ENCODE measurements around the gene MOB1A. TPM values are rescaled to one million over a fixed set of nuclear protein-coding genes. Genes with fewer than 3 reads are reported as not detected.
A peak's percentile ranks its signal among the peaks of the same experiment; 100 is the strongest.

The MOB1A gene
- total and polyA plus RNA-seq, 3 experiments from 2014 or later: 161 to 185 (median 177) TPM

GRCh38 chr2:74147727-74148456 lies 30.8 kb downstream of the MOB1A start, which contains the start of gene BOLA3:
Gene BOLA3 (minus strand): TSS chr2:74147912. CDS start chr2:74147874, 38 bp downstream.
- Histone ChIP-seq H3K27ac (ENCODE audit: low read depth, low read length) (peak within 1 kb of the TSS; percentile 55), H3K9me3 (ENCODE audit: low read length) (no peaks in the 10 kb centered on the region), H3K4me1 (ENCODE audit: insufficient read depth, low read length) (peaks cover 12% of the 10 kb centered on the region), H3K36me3 (ENCODE audit: insufficient read depth, low read length) (peaks cover 7% of the 10 kb centered on the region), H3K27me3 (ENCODE audit: insufficient read depth, low read length, poor library complexity, severe bottlenecking) (no peaks in the 10 kb centered on the region), H3K4me3 (ENCODE audit: low read length) (peak within 1 kb of the TSS; percentile 82)
- no peaks in the 10 kb centered on the region for H3K27me3 Mint-ChIP-seq
- H3K36me3 Mint-ChIP-seq: peaks cover 0 to 29% (median 2%) of the 10 kb centered on the region in 3 donors
- ChIA-PET POLR2A (interaction anchor here (1.1 to 2.1 kb wide), 2 partner anchors 27 to 30 kb away, joined by 7 to 10 read pairs; partner anchors contain the start of gene MOB1A), CTCF (interaction anchor here (0.9 to 3.6 kb wide), 25 partner anchors 7 to 326 kb away, joined by 3 to 18 read pairs (median 5); partner anchors contain the start of genes MOB1A, MTHFD2 and STAMBP)
- no peak within 1 kb of the TSS for H3K4me3 Mint-ChIP-seq
- peak; percentile 73 to 82 (median 78) for DNase-seq
- H3K9me3 Mint-ChIP-seq: no peaks in the 10 kb centered on the region
- H3K27ac Mint-ChIP-seq: peak within 1 kb of the TSS in 1 of 8 donors; percentile 26
- H3K4me1 Mint-ChIP-seq: peaks cover 5 to 9% (median 6%) of the 10 kb centered on the region in 3 donors

GRCh38 chr2:74146929-74147726 lies 31.6 kb downstream of the MOB1A start:
- Histone ChIP-seq H3K27me3 (ENCODE audit: insufficient read depth, low read length, poor library complexity, severe bottlenecking) (no peaks in the 10 kb centered on the region), H3K36me3 (ENCODE audit: insufficient read depth, low read length) (peaks cover 7% of the 10 kb centered on the region), H3K4me1 (ENCODE audit: insufficient read depth, low read length) (peaks cover 12% of the 10 kb centered on the region), H3K9me3 (ENCODE audit: low read length) (no peaks in the 10 kb centered on the region), H3K27ac (ENCODE audit: low read depth, low read length) (peak overlapping the region; percentile 55), H3K4me3 (ENCODE audit: low read length) (peak overlapping the region; percentile 82)
- H3K4me1 Mint-ChIP-seq: peaks cover 5 to 9% (median 9%) of the 10 kb centered on the region in 3 donors
- CTCF ChIA-PET: interaction anchor here (0.9 to 3.6 kb wide), 21 partner anchors 8 to 411 kb away, joined by 3 to 18 read pairs (median 5); partner anchors contain the start of genes MOB1A, MTHFD2, STAMBP and TPRKB
- H3K4me3 Mint-ChIP-seq: no peak overlapping the region
- peaks cover 0 to 32% (median 4%) of the 10 kb centered on the region in 3 donors for H3K36me3 Mint-ChIP-seq
- no peak overlapping the region for H3K27ac Mint-ChIP-seq
- no peak for DNase-seq
- no peaks in the 10 kb centered on the region for H3K9me3 Mint-ChIP-seq
- H3K27me3 Mint-ChIP-seq: no peaks in the 10 kb centered on the region
- POLR2A ChIA-PET: interaction anchor here (0.6 to 2.1 kb wide), 3 partner anchors 27 to 64 kb away, joined by 4 to 10 read pairs (median 7); partner anchors contain the start of gene MOB1A

- H3K4me3 ChIP-seq (ENCODE audit: low read length): no peak overlapping the region
- Mint-ChIP-seq H3K36me3 (peaks cover 0 to 42% (median 13%) of the 10 kb centered on the region in 3 donors), H3K4me1 (peaks cover 5 to 9% (median 7%) of the 10 kb centered on the region in 3 donors), H3K9me3 (no peaks in the 10 kb centered on the region), H3K4me3 (peak overlapping the region in 1 of 7 donors; percentile 24), H3K27me3 (no peaks in the 10 kb centered on the region), H3K27ac (peak overlapping the region in 2 of 8 donors; percentile 10 to 23)
- DNase-seq: no peak
- no peaks in the 10 kb centered on the region for H3K9me3 ChIP-seq (ENCODE audit: low read length)
- peaks cover 7% of the 10 kb centered on the region for H3K36me3 ChIP-seq (ENCODE audit: insufficient read depth, low read length)
- CTCF ChIA-PET: interaction anchor here (1.7 kb wide), 1 partner anchor 22 kb away, joined by 4 read pairs; no protein-coding TSS in a partner anchor
- H3K27ac ChIP-seq (ENCODE audit: low read depth, low read length): no peak overlapping the region
- no peaks in the 10 kb centered on the region for H3K27me3 ChIP-seq (ENCODE audit: insufficient read depth, low read length, poor library complexity, severe bottlenecking)
- POLR2A ChIA-PET: interaction anchor here (0.6 kb wide), 1 partner anchor 37 kb away, joined by 5 read pairs; no protein-coding TSS in a partner anchor
- peaks cover 12% of the 10 kb centered on the region for H3K4me1 ChIP-seq (ENCODE audit: insufficient read depth, low read length)
Measured at GRCh38 chr2:74142340-74142739, 36.3 kb downstream of the MOB1A start.

GRCh38 chr2:74138600-74139323 lies 39.9 kb downstream of the MOB1A start:
- H3K4me1 Mint-ChIP-seq: peaks cover 0 to 3% (median 0%) of the 10 kb centered on the region in 3 donors
- CTCF ChIA-PET: interaction anchor here (1.4 kb wide), 1 partner anchor 315 kb away, joined by 3 read pairs; no protein-coding TSS in a partner anchor
- no peak overlapping the region for H3K27ac ChIP-seq (ENCODE audit: low read depth, low read length)
- no peaks in the 10 kb centered on the region for H3K9me3 Mint-ChIP-seq
- H3K4me3 Mint-ChIP-seq: no peak overlapping the region
- no peaks in the 10 kb centered on the region for H3K9me3 ChIP-seq (ENCODE audit: low read length)
- H3K27me3 Mint-ChIP-seq: no peaks in the 10 kb centered on the region
- POLR2A ChIA-PET: no interaction called here
- H3K27ac Mint-ChIP-seq: peak overlapping the region in 1 of 8 donors; percentile 52
- no peaks in the 10 kb centered on the region for H3K27me3 ChIP-seq (ENCODE audit: insufficient read depth, low read length, poor library complexity, severe bottlenecking)
- DNase-seq: no peak
- H3K36me3 ChIP-seq (ENCODE audit: insufficient read depth, low read length): no peaks in the 10 kb centered on the region
- H3K36me3 Mint-ChIP-seq: peaks cover 6 to 59% (median 17%) of the 10 kb centered on the region in 3 donors
- no peak overlapping the region for H3K4me3 ChIP-seq (ENCODE audit: low read length)
- H3K4me1 ChIP-seq (ENCODE audit: insufficient read depth, low read length): no peaks in the 10 kb centered on the region

GRCh38 chr2:74137651-74138599 lies 40.8 kb downstream of the MOB1A start:
- no peak for DNase-seq
- H3K9me3 Mint-ChIP-seq: no peaks in the 10 kb centered on the region
- Histone ChIP-seq H3K27me3 (ENCODE audit: insufficient read depth, low read length, poor library complexity, severe bottlenecking) (no peaks in the 10 kb centered on the region), H3K4me3 (ENCODE audit: low read length) (no peak overlapping the region), H3K36me3 (ENCODE audit: insufficient read depth, low read length) (no peaks in the 10 kb centered on the region), H3K9me3 (ENCODE audit: low read length) (no peaks in the 10 kb centered on the region), H3K4me1 (ENCODE audit: insufficient read depth, low read length) (no peaks in the 10 kb centered on the region), H3K27ac (ENCODE audit: low read depth, low read length) (no peak overlapping the region)
- H3K27me3 Mint-ChIP-seq: no peaks in the 10 kb centered on the region
- peaks cover 0 to 3% (median 0%) of the 10 kb centered on the region in 3 donors for H3K4me1 Mint-ChIP-seq
- H3K4me3 Mint-ChIP-seq: no peak overlapping the region
- peaks cover 6 to 61% (median 22%) of the 10 kb centered on the region in 3 donors for H3K36me3 Mint-ChIP-seq
- peak overlapping the region in 2 of 8 donors; percentile 33 to 52 for H3K27ac Mint-ChIP-seq
- ChIA-PET POLR2A (no interaction called here), CTCF (interaction anchor here (1.4 kb wide), 1 partner anchor 314 kb away, joined by 3 read pairs; no protein-coding TSS in a partner anchor)

- ChIA-PET POLR2A (interaction anchor here (0.7 kb wide), 1 partner anchor 16 kb away, joined by 4 read pairs; no protein-coding TSS in a partner anchor), CTCF (no interaction called here)
- Histone ChIP-seq H3K4me3 (ENCODE audit: low read length) (no peak overlapping the region), H3K36me3 (ENCODE audit: insufficient read depth, low read length) (no peaks in the 10 kb centered on the region), H3K9me3 (ENCODE audit: low read length) (no peaks in the 10 kb centered on the region), H3K27ac (ENCODE audit: low read depth, low read length) (no peak overlapping the region), H3K4me1 (ENCODE audit: insufficient read depth, low read length) (no peaks in the 10 kb centered on the region), H3K27me3 (ENCODE audit: insufficient read depth, low read length, poor library complexity, severe bottlenecking) (no peaks in the 10 kb centered on the region)
- Mint-ChIP-seq H3K36me3 (peaks cover 6 to 28% (median 11%) of the 10 kb centered on the region in 3 donors), H3K4me1 (no peaks in the 10 kb centered on the region), H3K27ac (no peak overlapping the region), H3K27me3 (peaks cover 2 to 36% of the 10 kb centered on the region in 2 donors), H3K9me3 (no peaks in the 10 kb centered on the region), H3K4me3 (no peak overlapping the region)
- DNase-seq: no peak
Measured at GRCh38 chr2:74131901-74132300, 46.8 kb downstream of the MOB1A start.

All from CD8-positive, alpha-beta memory T cell (primary cell).